GM23338 (cell line): Measurements from ENCODE around the gene GRSF1. TPM values are rescaled to one million over a fixed set of nuclear protein-coding genes. Genes with fewer than 3 reads are reported as not detected.

Experiments
- ATAC-seq: fragments of 200-7000 bp; cut with Tn5 transposase; 3 replicates; pipeline ENCODE4 v1.9.1; 2020
- DNase-seq: peaks from one replicate; pipeline ENCODE4 v3.0.0-alpha.2; 2015; ENCODE audit warnings: low spot score
- H2AFZ ChIP-seq: fragments of 200-600 bp; sonication (generic); 2 replicates; pipeline ENCODE4 v1.8.0; 2016; ENCODE audit warnings: antibody characterized with exemption, mild to moderate bottlenecking, moderate library complexity
- H3F3A ChIP-seq: fragments of 200-600 bp; sonication (generic); replicated peaks from 2 replicates; pipeline ENCODE4 v1.8.0; 2017; ENCODE audit warnings: antibody characterized with exemption, mixed run types, low read depth
- H3K27ac ChIP-seq: fragments of 200-600 bp; sonication (generic); 2 replicates; pipeline ENCODE4 v1.6.1; 2016; ENCODE audit warnings: low read depth
- H3K27me3 ChIP-seq: fragments of 200-600 bp; sonication (generic); 2 replicates; pipeline ENCODE4 v1.8.0; 2016; ENCODE audit warnings: mild to moderate bottlenecking, mixed run types, moderate library complexity; ENCODE audit not compliant: insufficient read depth
- H3K36me3 ChIP-seq: fragments of 200-600 bp; sonication (generic); 2 replicates; pipeline ENCODE4 v1.8.0; 2016; ENCODE audit warnings: mild to moderate bottlenecking; ENCODE audit not compliant: insufficient read depth
- H3K4me1 ChIP-seq: fragments of 200-600 bp; sonication (generic); 2 replicates; pipeline ENCODE4 v1.8.0; 2016; ENCODE audit warnings: mild to moderate bottlenecking, moderate library complexity; ENCODE audit not compliant: insufficient read depth
- H3K4me2 ChIP-seq: fragments of 200-600 bp; sonication (generic); 2 replicates; pipeline ENCODE4 v1.7.1; 2017; ENCODE audit warnings: mixed run types
- H3K4me3 ChIP-seq: fragments of 200-600 bp; sonication (generic); 2 replicates; pipeline ENCODE4 v1.6.1; 2016; ENCODE audit warnings: mixed run types
- H3K79me2 ChIP-seq: fragments of 200-600 bp; sonication (generic); replicated peaks from 2 replicates; pipeline ENCODE4 v1.8.0; 2017; ENCODE audit warnings: mild to moderate bottlenecking; ENCODE audit not compliant: insufficient read depth
- H3K9me2 ChIP-seq: fragments of 200-600 bp; sonication (generic); 2 replicates; pipeline ENCODE4 v1.8.0; 2017; ENCODE audit not compliant: insufficient read depth
- H4K20me1 ChIP-seq: fragments of 200-600 bp; sonication (generic); replicated peaks from 2 replicates; pipeline ENCODE4 v1.8.0; 2017; ENCODE audit warnings: mild to moderate bottlenecking; ENCODE audit not compliant: insufficient read depth
- H3K27ac Mint-ChIP-seq: 2 replicates; pipeline ENCODE4 v1.8.0; 2020; ENCODE audit warnings: inconsistent platforms, mild to moderate bottlenecking, moderate library complexity, mixed read lengths
- H3K27me3 Mint-ChIP-seq: 3 replicates; pipeline ENCODE4 v1.8.0; 2022; ENCODE audit warnings: low read depth, mild to moderate bottlenecking, moderate library complexity, mixed read lengths, inconsistent platforms; ENCODE audit not compliant: insufficient read depth, poor library complexity
- H3K36me3 Mint-ChIP-seq: 3 replicates; pipeline ENCODE4 v1.8.0; 2021; ENCODE audit warnings: low read depth, mild to moderate bottlenecking, inconsistent platforms, moderate library complexity, mixed read lengths
- H3K4me1 Mint-ChIP-seq: 3 replicates; pipeline ENCODE4 v1.8.0; 2020; ENCODE audit warnings: mild to moderate bottlenecking, inconsistent platforms, mixed read lengths
- H3K4me3 Mint-ChIP-seq: 3 replicates; pipeline ENCODE4 v1.8.0; 2021; ENCODE audit warnings: moderate library complexity, mild to moderate bottlenecking, inconsistent platforms, mixed read lengths
- H3K9me3 Mint-ChIP-seq: 3 replicates; pipeline ENCODE4 v1.8.0; 2020; ENCODE audit warnings: moderate library complexity, mild to moderate bottlenecking, inconsistent platforms, mixed read lengths
- CREB1 ChIP-seq: fragments of 250-450 bp; sonication (Bioruptor Pico); IDR thresholded peaks from 2 replicates; pipeline ENCODE4 v1.5.0; 2020; ENCODE audit warnings: low read depth, mild to moderate bottlenecking, moderate library complexity
- CTCF ChIP-seq, 2 experiments: fragments of 200-600 bp in 1 of 2; sonication (generic) in 1 of 2; conservative IDR thresholded peaks; 2 replicates each; pipeline versions ENCODE4 v1.5.1 to v1.6.1; 2016 to 2017; ENCODE audit warnings: antibody characterized with exemption in 2 of 2, low read depth in 2 of 2, mild to moderate bottlenecking in 2 of 2, moderate library complexity in 1 of 2
- ETS1 ChIP-seq: IDR thresholded peaks from 2 replicates; pipeline ENCODE4 v1.6.1; 2016; ENCODE audit warnings: antibody characterized with exemption
- EZH2phosphoT487 ChIP-seq: fragments of 200-600 bp; sonication (generic); IDR thresholded peaks from one replicate; pipeline ENCODE4 v1.8.1; 2018; ENCODE audit warnings: antibody characterized with exemption; ENCODE audit not compliant: unreplicated experiment
- JUNB ChIP-seq: IDR thresholded peaks from one replicate; pipeline ENCODE4 v1.6.1; 2016; ENCODE audit warnings: antibody characterized with exemption; ENCODE audit not compliant: unreplicated experiment
- NANOG ChIP-seq: IDR thresholded peaks from 2 replicates; pipeline ENCODE4 v1.6.1; 2016; ENCODE audit warnings: antibody characterized with exemption, borderline replicate concordance
- REST ChIP-seq: IDR thresholded peaks from one replicate; pipeline ENCODE4 v1.6.1; 2018; ENCODE audit warnings: antibody characterized with exemption; ENCODE audit not compliant: unreplicated experiment
- polyA plus RNA-seq: library from polyadenylated mRNA; unstranded; fragments of >200 nt; fragmentation: Nextera tagmentation; extraction: Ambion mirVana; gene quantifications from 2 replicates; pipeline ENCODE4 v1.2.1, GENCODE V29; 2016
- total RNA-seq: library from RNA; depleted of rRNA; stranded (reverse); fragments of >200 nt; shearing (Covaris generic); gene quantifications from 2 replicates; pipeline ENCODE4 v1.2.3, GENCODE V29; 2014

Gene GRSF1
- total and polyA plus RNA-seq, 2 experiments from 2014 or later: 77.3 to 108 TPM

GRCh38 chr4:70880739-70881138 lies 41.0 kb upstream of the GRSF1 start (continued):
- TF ChIP-seq CREB1 (CRISPR knock-in tag) (no peak), NANOG (no peak)

GRCh38 chr4:70877556-70877955 lies 37.9 kb upstream of the GRSF1 start:
- Histone ChIP-seq H2AFZ (no peak overlapping the region), H3F3A (no peaks in the 10 kb centered on the region), H3K27ac (no peak overlapping the region), H3K4me1 (no peaks in the 10 kb centered on the region), H3K4me3 (no peak overlapping the region), H3K27me3 (no peaks in the 10 kb centered on the region), H3K9me2 (0 out of 2 replicates have a peak, but pooled peaks cover 4% of the 10 kb centered on the region), H3K36me3 (no peaks in the 10 kb centered on the region), H4K20me1 (no peaks in the 10 kb centered on the region), H3K79me2 (no peaks in the 10 kb centered on the region), H3K4me2 (no peak overlapping the region)
- no peaks in the 10 kb centered on the region for H3K27me3 Mint-ChIP-seq
- no peak overlapping the region for H3K27ac Mint-ChIP-seq
- H3K4me3 Mint-ChIP-seq: no peak overlapping the region
- ATAC-seq: no peak
- no peaks in the 10 kb centered on the region for H3K36me3 Mint-ChIP-seq
- DNase-seq: no peak
- no peak for TF ChIP-seq EZH2phosphoT487
- TF ChIP-seq JUNB: no peak
- TF ChIP-seq CREB1 (CRISPR knock-in tag): no peak
- H3K4me1 Mint-ChIP-seq: no peaks in the 10 kb centered on the region
- H3K9me3 Mint-ChIP-seq: no peaks in the 10 kb centered on the region

- Histone ChIP-seq H3K36me3 (no peaks in the 10 kb centered on the region), H3K4me3 (no peak overlapping the region), H2AFZ (no peak overlapping the region), H3K27ac (no peak overlapping the region), H4K20me1 (no peaks in the 10 kb centered on the region), H3K4me1 (no peaks in the 10 kb centered on the region), H3K9me2 (no peaks in the 10 kb centered on the region), H3K79me2 (no peaks in the 10 kb centered on the region), H3K27me3 (no peaks in the 10 kb centered on the region), H3F3A (no peaks in the 10 kb centered on the region), H3K4me2 (no peak overlapping the region)
- no peak overlapping the region for H3K4me3 Mint-ChIP-seq
- H3K27me3 Mint-ChIP-seq: no peaks in the 10 kb centered on the region
- no peak overlapping the region for H3K27ac Mint-ChIP-seq
- ATAC-seq: no peak
- H3K36me3 Mint-ChIP-seq: no peaks in the 10 kb centered on the region
- H3K4me1 Mint-ChIP-seq: no peaks in the 10 kb centered on the region
- H3K9me3 Mint-ChIP-seq: no peaks in the 10 kb centered on the region
- DNase-seq: no peak
- TF ChIP-seq CTCF (conservative IDR thresholded peaks at IDR 0.05; ENCODE audit: low read depth in 2 of 2) (no peak), EZH2phosphoT487 (no peak), ETS1 (no peak), JUNB (no peak), REST (no peak)
Observed at GRCh38 chr4:70874268-70875156, 34.8 kb upstream of the GRSF1 start.
